ENCODE measurements around the gene NHERF2. TPM values are rescaled to one million over a fixed set of nuclear protein-coding genes. Genes with fewer than 3 reads are reported as not detected.
A peak's percentile ranks its signal among the peaks of the same experiment; 100 is the strongest.

Gene NHERF2
- polyA plus RNA-seq, 1 experiment, result 107 TPM

DNA sequence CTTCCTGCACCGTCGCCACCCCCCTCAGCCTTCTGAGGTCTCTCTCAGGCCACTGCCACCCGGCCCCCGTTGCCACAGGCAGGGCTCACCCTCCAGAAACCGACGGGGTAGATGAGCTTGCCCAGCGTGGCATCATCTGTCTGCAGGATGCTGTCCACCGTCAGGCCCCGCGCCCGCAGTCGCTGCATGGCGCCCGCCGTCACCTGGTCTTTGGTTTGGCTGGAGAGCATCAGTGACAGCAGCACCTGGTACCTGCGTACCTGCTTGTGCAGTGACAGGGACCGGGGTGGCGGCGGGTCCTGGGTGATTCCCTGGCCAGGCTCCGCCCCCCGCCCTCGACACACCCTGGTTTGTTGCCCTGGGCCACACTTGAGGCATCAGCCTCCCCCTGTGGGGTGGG lies 17.8 kb downstream of the NHERF2 start:
- POLR2A ChIA-PET, result no interaction called here
- Histone ChIP-seq H3K27me3 (ENCODE audit: control insufficient read depth, insufficient read depth, low read length) (no peaks in the 10 kb centered on the region), H3K36me3 (ENCODE audit: control insufficient read depth, insufficient read depth, low read length) (peaks cover 2% of the 10 kb centered on the region; the same call in 1 of the 2 replicates), H3K4me3 (ENCODE audit: low read depth, low read length) (no peak overlapping the region)
- CTCF ChIA-PET, result interaction anchor here (0.9 to 1.4 kb wide), 3 partner anchors 9 to 96 kb away, joined by 3 to 5 read pairs (median 4); no protein-coding TSS in a partner anchor
- no peak for DNase-seq (ENCODE audit: low read depth)
- TF ChIP-seq, protein P1, sequence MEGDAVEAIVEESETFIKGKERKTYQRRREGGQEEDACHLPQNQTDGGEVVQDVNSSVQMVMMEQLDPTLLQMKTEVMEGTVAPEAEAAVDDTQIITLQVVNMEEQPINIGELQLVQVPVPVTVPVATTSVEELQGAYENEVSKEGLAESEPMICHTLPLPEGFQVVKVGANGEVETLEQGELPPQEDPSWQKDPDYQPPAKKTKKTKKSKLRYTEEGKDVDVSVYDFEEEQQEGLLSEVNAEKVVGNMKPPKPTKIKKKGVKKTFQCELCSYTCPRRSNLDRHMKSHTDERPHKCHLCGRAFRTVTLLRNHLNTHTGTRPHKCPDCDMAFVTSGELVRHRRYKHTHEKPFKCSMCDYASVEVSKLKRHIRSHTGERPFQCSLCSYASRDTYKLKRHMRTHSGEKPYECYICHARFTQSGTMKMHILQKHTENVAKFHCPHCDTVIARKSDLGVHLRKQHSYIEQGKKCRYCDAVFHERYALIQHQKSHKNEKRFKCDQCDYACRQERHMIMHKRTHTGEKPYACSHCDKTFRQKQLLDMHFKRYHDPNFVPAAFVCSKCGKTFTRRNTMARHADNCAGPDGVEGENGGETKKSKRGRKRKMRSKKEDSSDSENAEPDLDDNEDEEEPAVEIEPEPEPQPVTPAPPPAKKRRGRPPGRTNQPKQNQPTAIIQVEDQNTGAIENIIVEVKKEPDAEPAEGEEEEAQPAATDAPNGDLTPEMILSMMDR (IDR thresholded peaks at IDR 0.05; ENCODE audit: insufficient read depth, low read depth, low read length), result no peak

DNA sequence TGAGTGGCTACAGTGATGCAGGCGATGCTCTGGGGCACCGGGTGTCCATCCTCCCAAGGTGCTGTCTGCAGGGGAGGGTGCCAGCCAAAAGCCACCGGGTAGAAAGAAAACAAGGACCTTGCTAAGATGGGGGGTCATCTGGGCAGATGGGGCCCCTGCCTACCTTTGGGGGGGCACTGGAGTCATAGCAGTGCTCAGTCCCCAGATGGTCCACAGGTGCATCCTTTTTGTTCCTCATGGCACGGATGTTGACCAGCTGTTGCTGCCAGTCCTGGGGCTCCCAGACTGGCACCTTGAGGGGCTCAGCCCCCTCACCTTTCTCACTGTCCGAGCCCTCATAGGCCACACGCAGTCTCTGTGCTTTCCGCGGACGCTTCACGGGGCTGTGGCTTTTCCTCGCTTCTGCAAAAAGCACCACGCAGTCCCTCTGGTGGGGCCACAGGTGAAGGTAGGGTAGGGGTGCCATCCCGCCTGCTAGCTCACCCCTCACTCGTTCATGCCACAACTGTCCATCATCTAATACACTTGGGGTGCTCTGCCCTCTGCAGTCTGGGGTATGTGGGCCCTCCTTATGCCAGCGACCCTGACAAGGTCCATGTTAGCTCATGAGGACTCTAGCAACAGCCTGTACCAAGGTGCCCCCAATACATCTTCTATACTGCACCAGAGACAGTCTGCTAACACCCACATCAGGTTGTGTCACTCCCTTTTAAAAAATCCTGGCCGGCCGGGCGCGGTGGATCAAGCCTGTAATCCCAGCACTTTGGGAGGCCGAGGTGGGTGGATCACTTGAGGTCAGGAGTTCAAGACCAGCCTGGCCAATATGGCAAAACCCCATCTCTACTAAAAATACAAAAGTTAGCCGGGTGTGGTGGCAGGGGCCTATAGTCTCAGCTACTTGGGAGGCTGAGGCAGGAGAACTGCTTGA lies 19.5 kb downstream of the NHERF2 start:
- ChIA-PET POLR2A (no interaction called here), CTCF (interaction anchor here (1.1 to 2.3 kb wide), 5 partner anchors 19 to 105 kb away, joined by 4 to 15 read pairs (median 5); partner anchors contain the start of gene NHERF2)
- Histone ChIP-seq H3K27me3 (ENCODE audit: control insufficient read depth, insufficient read depth, low read length) (no peaks in the 10 kb centered on the region), H3K36me3 (ENCODE audit: control insufficient read depth, insufficient read depth, low read length) (peaks cover 2% of the 10 kb centered on the region; the same call in 1 of the 2 replicates), H3K4me3 (ENCODE audit: low read depth, low read length) (no peak overlapping the region)
- DNase-seq (ENCODE audit: low read depth), result no peak
- TF ChIP-seq, protein P1 (IDR thresholded peaks at IDR 0.05; ENCODE audit: insufficient read depth, low read depth, low read length), result no peak

DNA sequence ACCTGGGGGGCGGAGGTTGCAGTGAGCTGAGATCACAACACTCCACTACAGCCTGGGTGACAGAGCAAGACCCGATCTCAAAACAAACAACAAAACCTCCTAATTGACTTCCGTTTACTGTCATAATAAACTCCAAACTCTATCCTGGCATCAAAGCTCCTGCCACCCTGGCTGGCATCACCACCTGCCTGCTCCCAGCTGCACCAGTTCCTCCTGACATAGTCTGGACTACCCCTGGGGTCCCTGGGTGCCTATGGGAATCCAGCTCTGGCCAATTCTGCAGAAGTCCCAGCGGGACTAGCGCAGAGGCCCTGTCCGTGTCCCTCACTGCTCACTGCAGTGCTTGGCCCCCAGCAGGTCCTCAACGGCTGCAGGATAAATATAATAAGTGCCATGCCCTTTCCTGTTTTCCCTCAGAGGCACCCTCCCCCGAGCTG lies 20.2 kb downstream of the NHERF2 start:
- TF ChIP-seq, protein P1 (IDR thresholded peaks at IDR 0.05; ENCODE audit: insufficient read depth, low read depth, low read length), result no peak
- ChIA-PET POLR2A (interaction anchor here (0.8 kb wide), 2 partner anchors 15 to 108 kb away, joined by 3 to 4 read pairs; partner anchors contain the start of gene TRAF7), CTCF (interaction anchor here (1.1 to 2.3 kb wide), 7 partner anchors 20 to 104 kb away, joined by 4 to 15 read pairs (median 5); partner anchors contain the start of genes NHERF2 and NPW)
- H3K27me3 ChIP-seq (ENCODE audit: control insufficient read depth, insufficient read depth, low read length), result no peaks in the 10 kb centered on the region
- DNase-seq (ENCODE audit: low read depth), result no peak
- peak overlapping the region; percentile 92 for H3K4me3 ChIP-seq (ENCODE audit: low read depth, low read length)
- H3K36me3 ChIP-seq (ENCODE audit: control insufficient read depth, insufficient read depth, low read length), result peaks cover 2% of the 10 kb centered on the region

DNA sequence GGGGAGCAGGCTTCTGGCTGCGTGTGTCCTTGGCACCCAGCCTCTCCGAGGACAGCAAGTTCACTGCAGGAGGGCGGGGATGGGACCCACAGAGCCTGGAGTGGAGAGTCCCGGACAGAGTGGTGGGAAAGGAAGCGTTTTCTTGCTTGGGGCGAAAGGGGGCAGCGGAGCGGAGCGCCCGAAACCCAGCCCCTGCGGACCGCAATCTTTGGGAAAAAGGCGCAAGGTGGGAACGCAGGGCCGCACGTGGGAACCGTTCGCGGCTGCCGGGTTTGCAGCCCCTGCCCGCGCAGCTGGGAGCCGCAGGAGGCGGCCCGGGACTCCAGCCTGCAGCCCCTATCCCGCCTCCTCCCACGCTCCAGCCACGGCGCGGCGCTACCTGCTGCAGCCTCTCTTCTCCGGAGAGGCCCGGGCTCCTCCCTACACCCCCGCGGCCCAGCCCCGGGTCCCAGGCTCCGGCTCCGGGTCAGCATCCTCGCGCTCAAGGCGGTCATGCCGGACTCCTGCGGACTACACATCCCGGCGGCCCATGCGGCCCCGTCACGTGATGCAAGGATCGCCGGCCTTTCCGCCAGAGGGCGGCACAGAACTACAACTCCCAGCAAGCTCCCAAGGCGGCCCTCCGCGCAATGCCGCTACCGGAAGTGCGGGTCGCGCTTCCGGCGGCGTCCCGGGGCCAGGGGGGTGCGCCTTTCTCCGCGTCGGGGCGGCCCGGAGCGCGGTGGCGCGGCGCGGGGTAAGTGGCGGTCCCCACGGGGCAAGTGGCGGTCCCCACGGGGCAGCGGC lies 20.8 kb downstream of the NHERF2 start, which contains the start of the genes NTHL1 and TSC2:
TSS of gene NTHL1 (minus strand) at position 505 of the 786 bp plus-strand sequence. CDS start at position 494, 11 bp downstream.
TSS of gene TSC2 (plus strand) at position 656 of the 786 bp plus-strand sequence. CDS start 631 bp downstream, outside the sequence.
- DNase-seq (ENCODE audit: low read depth), result peak; percentile 80
- CTCF ChIA-PET, result interaction anchor here (0.5 to 2.3 kb wide), 11 partner anchors 9 to 103 kb away, joined by 3 to 15 read pairs (median 5); partner anchors contain the start of genes NHERF2 and NPW
- peak within 1 kb of the TSS; percentile 92 for H3K4me3 ChIP-seq (ENCODE audit: low read depth, low read length)
- TF ChIP-seq, protein P1 (IDR thresholded peaks at IDR 0.05; ENCODE audit: insufficient read depth, low read depth, low read length), result peak; percentile 43
- POLR2A ChIA-PET, result interaction anchor here (0.6 to 0.8 kb wide), 3 partner anchors 15 to 167 kb away, joined by 3 to 4 read pairs (median 4); partner anchors contain the start of gene TRAF7
- peaks cover 4% of the 10 kb centered on the region for H3K36me3 ChIP-seq (ENCODE audit: control insufficient read depth, insufficient read depth, low read length)
- H3K27me3 ChIP-seq (ENCODE audit: control insufficient read depth, insufficient read depth, low read length), result no peaks in the 10 kb centered on the region

Data from BJ (cell line).